Measurements from ENCODE around the gene CNDP2. TPM values are rescaled to one million over a fixed set of nuclear protein-coding genes. Genes with fewer than 3 reads are reported as not detected.

The CNDP2 gene
- total RNA-seq, 1 experiment from 2014 or later = 161 TPM

GRCh38 chr18:74544898-74545297, 48.7 kb downstream of the CNDP2 start:
- Histone ChIP-seq H3K36me3 (ENCODE audit: low read depth) (no peaks in the 10 kb centered on the region), H3K27ac (no peak overlapping the region), H3K9me2 (ENCODE audit: insufficient read depth) (no peaks in the 10 kb centered on the region), H3K27me3 (ENCODE audit: insufficient read depth, low read depth) (no peaks in the 10 kb centered on the region), H2AFZ (no peak overlapping the region), H3K79me2 (ENCODE audit: low read depth) (no peaks in the 10 kb centered on the region), H3K4me2 (no peak overlapping the region), H3K9me3 (ENCODE audit: insufficient read depth, low read depth) (no peaks in the 10 kb centered on the region), H4K20me1 (ENCODE audit: insufficient read depth) (no peaks in the 10 kb centered on the region), H3F3A (ENCODE audit: insufficient read depth, low read depth) (peaks cover 10% of the 10 kb centered on the region; the same call in 1 of the 2 replicates), H3K4me3 (no peak overlapping the region), H3K4me1 (replicated peaks; ENCODE audit: insufficient read depth) (peaks cover 25% of the 10 kb centered on the region)
- intact Hi-C loops (cut with micrococcal nuclease; ENCODE audit: unreplicated experiment) = no loop called here
- BruUV-seq (replicated peaks) = no TSS peak
- DNase-seq = no peak
- TF ChIP-seq, protein P1, sequence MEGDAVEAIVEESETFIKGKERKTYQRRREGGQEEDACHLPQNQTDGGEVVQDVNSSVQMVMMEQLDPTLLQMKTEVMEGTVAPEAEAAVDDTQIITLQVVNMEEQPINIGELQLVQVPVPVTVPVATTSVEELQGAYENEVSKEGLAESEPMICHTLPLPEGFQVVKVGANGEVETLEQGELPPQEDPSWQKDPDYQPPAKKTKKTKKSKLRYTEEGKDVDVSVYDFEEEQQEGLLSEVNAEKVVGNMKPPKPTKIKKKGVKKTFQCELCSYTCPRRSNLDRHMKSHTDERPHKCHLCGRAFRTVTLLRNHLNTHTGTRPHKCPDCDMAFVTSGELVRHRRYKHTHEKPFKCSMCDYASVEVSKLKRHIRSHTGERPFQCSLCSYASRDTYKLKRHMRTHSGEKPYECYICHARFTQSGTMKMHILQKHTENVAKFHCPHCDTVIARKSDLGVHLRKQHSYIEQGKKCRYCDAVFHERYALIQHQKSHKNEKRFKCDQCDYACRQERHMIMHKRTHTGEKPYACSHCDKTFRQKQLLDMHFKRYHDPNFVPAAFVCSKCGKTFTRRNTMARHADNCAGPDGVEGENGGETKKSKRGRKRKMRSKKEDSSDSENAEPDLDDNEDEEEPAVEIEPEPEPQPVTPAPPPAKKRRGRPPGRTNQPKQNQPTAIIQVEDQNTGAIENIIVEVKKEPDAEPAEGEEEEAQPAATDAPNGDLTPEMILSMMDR (conservative IDR thresholded peaks at IDR 0.05) = no peak
- TF ChIP-seq EZH2 (IDR thresholded peaks at IDR 0.05; ENCODE audit: low read depth) = no peak
- ChIA-PET CTCF (no interaction called here), POLR2A (ENCODE audit: unreplicated experiment) (no interaction called here)

- H3K4me3 ChIP-seq = no peak overlapping the region
- H3K79me2 ChIP-seq (ENCODE audit: low read depth) = no peaks in the 10 kb centered on the region
- peaks cover 10% of the 10 kb centered on the region; the same call in 1 of the 2 replicates for H3F3A ChIP-seq (ENCODE audit: insufficient read depth, low read depth)
- TF ChIP-seq EZH2 (IDR thresholded peaks at IDR 0.05; ENCODE audit: low read depth) = no peak
- TF ChIP-seq, protein P1 (conservative IDR thresholded peaks at IDR 0.05) = no peak
- H3K9me3 ChIP-seq (ENCODE audit: insufficient read depth, low read depth) = no peaks in the 10 kb centered on the region
- no peak overlapping the region for H2AFZ ChIP-seq
- H3K27me3 ChIP-seq (ENCODE audit: insufficient read depth, low read depth) = peaks cover 10% of the 10 kb centered on the region; the same call in 1 of the 2 replicates
- ChIA-PET POLR2A (ENCODE audit: unreplicated experiment) (no interaction called here), CTCF (no interaction called here)
- H3K4me1 ChIP-seq (replicated peaks; ENCODE audit: insufficient read depth) = peaks cover 25% of the 10 kb centered on the region
- H3K4me2 ChIP-seq = no peak overlapping the region
- H3K36me3 ChIP-seq (ENCODE audit: low read depth) = no peaks in the 10 kb centered on the region
- BruUV-seq (replicated peaks) = no TSS peak
- intact Hi-C loops (cut with micrococcal nuclease; ENCODE audit: unreplicated experiment) = no loop called here
- DNase-seq = no peak
- H4K20me1 ChIP-seq (ENCODE audit: insufficient read depth) = no peaks in the 10 kb centered on the region
- no peaks in the 10 kb centered on the region for H3K9me2 ChIP-seq (ENCODE audit: insufficient read depth)
- no peak overlapping the region for H3K27ac ChIP-seq
Measured at GRCh38 chr18:74546007-74546406, 49.8 kb downstream of the CNDP2 start.

- Histone ChIP-seq H3K79me2 (ENCODE audit: low read depth) (no peaks in the 10 kb centered on the region), H3K27ac (no peak overlapping the region), H3K36me3 (ENCODE audit: low read depth) (no peaks in the 10 kb centered on the region), H3K9me2 (ENCODE audit: insufficient read depth) (no peaks in the 10 kb centered on the region), H3K4me2 (peak overlapping the region; percentile 32), H4K20me1 (ENCODE audit: insufficient read depth) (no peaks in the 10 kb centered on the region), H2AFZ (no peak overlapping the region), H3F3A (ENCODE audit: insufficient read depth, low read depth) (peaks cover 10% of the 10 kb centered on the region; the same call in 1 of the 2 replicates), H3K9me3 (ENCODE audit: insufficient read depth, low read depth) (no peaks in the 10 kb centered on the region), H3K4me1 (replicated peaks; ENCODE audit: insufficient read depth) (peaks cover 19% of the 10 kb centered on the region), H3K4me3 (no peak overlapping the region), H3K27me3 (ENCODE audit: insufficient read depth, low read depth) (peaks cover 12% of the 10 kb centered on the region; the same call in 1 of the 2 replicates)
- intact Hi-C loops (cut with micrococcal nuclease; ENCODE audit: unreplicated experiment) = no loop called here
- peak in 1 of 2 experiments; percentile 41 for DNase-seq
- ChIA-PET CTCF (no interaction called here), POLR2A (ENCODE audit: unreplicated experiment) (no interaction called here)
- no peak for TF ChIP-seq EZH2 (IDR thresholded peaks at IDR 0.05; ENCODE audit: low read depth)
- TF ChIP-seq, protein P1 (conservative IDR thresholded peaks at IDR 0.05) = no peak
- no TSS peak for BruUV-seq (replicated peaks)
Measured at GRCh38 chr18:74546751-74547530, 50.8 kb downstream of the CNDP2 start.
